Liver (tissue), 3 donors: ENCODE measurements around the gene DNM2.

Experiments used
- FOXA2 ChIP-seq: IDR thresholded peaks from 2 replicates; pipeline ENCODE4 v1.6.1; 2016; ENCODE audit warnings: antibody characterized with exemption
- SP1 ChIP-seq: IDR thresholded peaks from 2 replicates; pipeline ENCODE4 v1.6.1; 2018; ENCODE audit warnings: antibody characterized with exemption, mild to moderate bottlenecking
- TF ChIP-seq, protein P1 (sequence below): fragments of 150-350 bp; IDR thresholded peaks from 2 replicates; pipeline ENCODE4 v1.5.1; 2017; ENCODE audit warnings: improper control_type of control experiment, low read depth, low read length; ENCODE audit not compliant: missing input control
- TF ChIP-seq, protein P2 (sequence below): IDR thresholded peaks from 2 replicates; pipeline ENCODE4 v1.6.1; 2016; ENCODE audit warnings: antibody characterized with exemption
- donor health status: healthy.
- donor health status: healthy.

- TF ChIP-seq FOXA2 (no peak), SP1 (no peak)
- TF ChIP-seq, protein P1, sequence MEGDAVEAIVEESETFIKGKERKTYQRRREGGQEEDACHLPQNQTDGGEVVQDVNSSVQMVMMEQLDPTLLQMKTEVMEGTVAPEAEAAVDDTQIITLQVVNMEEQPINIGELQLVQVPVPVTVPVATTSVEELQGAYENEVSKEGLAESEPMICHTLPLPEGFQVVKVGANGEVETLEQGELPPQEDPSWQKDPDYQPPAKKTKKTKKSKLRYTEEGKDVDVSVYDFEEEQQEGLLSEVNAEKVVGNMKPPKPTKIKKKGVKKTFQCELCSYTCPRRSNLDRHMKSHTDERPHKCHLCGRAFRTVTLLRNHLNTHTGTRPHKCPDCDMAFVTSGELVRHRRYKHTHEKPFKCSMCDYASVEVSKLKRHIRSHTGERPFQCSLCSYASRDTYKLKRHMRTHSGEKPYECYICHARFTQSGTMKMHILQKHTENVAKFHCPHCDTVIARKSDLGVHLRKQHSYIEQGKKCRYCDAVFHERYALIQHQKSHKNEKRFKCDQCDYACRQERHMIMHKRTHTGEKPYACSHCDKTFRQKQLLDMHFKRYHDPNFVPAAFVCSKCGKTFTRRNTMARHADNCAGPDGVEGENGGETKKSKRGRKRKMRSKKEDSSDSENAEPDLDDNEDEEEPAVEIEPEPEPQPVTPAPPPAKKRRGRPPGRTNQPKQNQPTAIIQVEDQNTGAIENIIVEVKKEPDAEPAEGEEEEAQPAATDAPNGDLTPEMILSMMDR: no peak
- TF ChIP-seq, protein P2, sequence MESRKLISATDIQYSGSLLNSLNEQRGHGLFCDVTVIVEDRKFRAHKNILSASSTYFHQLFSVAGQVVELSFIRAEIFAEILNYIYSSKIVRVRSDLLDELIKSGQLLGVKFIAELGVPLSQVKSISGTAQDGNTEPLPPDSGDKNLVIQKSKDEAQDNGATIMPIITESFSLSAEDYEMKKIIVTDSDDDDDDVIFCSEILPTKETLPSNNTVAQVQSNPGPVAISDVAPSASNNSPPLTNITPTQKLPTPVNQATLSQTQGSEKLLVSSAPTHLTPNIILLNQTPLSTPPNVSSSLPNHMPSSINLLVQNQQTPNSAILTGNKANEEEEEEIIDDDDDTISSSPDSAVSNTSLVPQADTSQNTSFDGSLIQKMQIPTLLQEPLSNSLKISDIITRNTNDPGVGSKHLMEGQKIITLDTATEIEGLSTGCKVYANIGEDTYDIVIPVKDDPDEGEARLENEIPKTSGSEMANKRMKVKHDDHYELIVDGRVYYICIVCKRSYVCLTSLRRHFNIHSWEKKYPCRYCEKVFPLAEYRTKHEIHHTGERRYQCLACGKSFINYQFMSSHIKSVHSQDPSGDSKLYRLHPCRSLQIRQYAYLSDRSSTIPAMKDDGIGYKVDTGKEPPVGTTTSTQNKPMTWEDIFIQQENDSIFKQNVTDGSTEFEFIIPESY: no peak
Observed at GRCh38 chr19:10876459-10877240, 158.8 kb downstream of the DNM2 start.
